ENCODE measurements around the gene PLXDC2.
"Not testable (repeated sequence)": the region's sequence is repeated elsewhere in the genome, so short reads cannot be mapped to it uniquely, and the experiment has no call there.

PLXDC2 gene

GRCh38 chr10:20045100-20045499, 228.9 kb downstream of the PLXDC2 start:
- DNase-seq (ENCODE audit: low spot score) = not testable (repeated sequence)

- DNase-seq (ENCODE audit: low spot score) = no peak
Observed at GRCh38 chr10:20048161-20048560, 231.9 kb downstream of the PLXDC2 start.

GRCh38 chr10:20058135-20058534, 241.9 kb downstream of the PLXDC2 start:
- no peak for DNase-seq (ENCODE audit: low spot score)

GRCh38 chr10:20059084-20059835, 243.0 kb downstream of the PLXDC2 start:
- DNase-seq (ENCODE audit: low spot score) = no peak

DNA sequence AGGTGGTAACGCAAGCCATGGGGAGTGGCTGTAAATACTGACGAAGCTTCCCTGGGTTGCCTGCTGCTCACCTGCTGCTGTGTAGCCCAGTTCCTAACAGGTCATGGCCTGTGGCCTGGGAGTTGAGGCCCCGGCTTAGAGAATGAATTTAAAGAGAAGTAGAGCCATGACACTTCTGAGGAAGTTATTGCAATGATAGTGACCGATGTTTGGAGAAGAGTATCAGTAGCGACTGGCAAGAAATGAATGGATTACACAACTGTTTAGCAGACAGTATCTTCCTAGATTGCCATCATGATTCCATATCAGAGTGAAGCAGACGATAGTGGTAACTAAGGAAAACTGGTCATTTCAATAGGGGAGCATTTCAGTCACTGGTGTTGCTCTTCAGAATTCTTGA, 249.6 kb downstream of the PLXDC2 start:
- DNase-seq (ENCODE audit: low spot score) = no peak

DNA sequence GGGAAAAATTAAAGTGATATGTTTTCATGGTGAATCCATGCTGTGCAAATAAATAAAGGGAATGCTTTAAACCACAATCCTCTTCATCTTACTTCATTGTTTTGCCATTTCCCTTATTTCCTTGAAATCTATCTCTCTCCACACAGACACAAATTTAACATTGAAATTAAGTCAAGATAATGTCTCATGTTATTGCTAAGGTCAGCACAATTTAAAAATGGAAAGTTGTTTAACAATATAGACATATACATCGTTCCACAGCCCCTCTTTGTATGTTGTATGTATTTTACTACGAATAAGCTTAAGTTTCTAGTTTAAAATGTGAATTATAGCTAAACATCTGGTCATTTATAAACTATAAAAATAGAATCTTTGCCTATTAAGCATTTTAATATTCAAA, 256.9 kb downstream of the PLXDC2 start:
- no peak for DNase-seq (ENCODE audit: low spot score)

DNA sequence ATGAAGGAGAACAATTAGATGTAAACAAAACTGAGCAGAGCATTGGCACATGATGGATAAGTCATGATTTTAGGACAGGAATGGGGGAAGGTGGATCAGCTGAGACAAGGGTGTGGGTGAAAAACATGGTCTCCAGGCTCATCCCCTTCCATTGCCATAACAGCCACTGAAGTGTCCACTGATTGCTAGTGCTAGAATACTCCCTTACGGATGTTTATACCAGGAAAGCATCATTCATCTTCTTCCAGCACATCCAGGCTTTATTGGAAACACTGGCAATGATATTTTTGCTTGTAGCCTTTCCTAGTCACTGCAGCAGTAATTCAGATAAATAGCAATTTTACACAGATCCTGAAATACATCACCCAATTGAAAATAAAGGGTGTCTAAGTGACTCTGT, 259.5 kb downstream of the PLXDC2 start:
- DNase-seq (ENCODE audit: low spot score) = no peak

DNA sequence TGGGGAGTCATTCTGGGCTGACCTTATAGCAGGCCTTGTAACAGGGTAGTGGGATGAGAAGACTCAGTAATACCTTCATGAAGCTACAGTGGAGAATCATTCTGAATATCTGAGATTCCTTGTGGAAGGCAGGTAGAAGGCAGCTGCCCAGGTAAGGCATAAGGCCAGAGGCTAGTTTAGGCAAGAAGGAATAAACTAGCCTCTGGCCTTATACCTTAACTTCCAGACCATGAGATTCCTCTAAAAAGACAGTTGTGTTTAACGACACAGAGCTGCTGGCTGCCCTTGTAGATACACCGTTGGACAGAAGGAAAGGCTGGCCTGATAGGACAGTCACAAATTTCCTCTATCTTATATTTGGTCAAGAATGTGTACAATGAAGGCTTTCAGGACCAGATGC, 268.2 kb downstream of the PLXDC2 start:
- DNase-seq (ENCODE audit: low spot score) = no peak

- no peak for DNase-seq (ENCODE audit: low spot score)
Observed at GRCh38 chr10:20085115-20085514, 268.9 kb downstream of the PLXDC2 start.

DNA sequence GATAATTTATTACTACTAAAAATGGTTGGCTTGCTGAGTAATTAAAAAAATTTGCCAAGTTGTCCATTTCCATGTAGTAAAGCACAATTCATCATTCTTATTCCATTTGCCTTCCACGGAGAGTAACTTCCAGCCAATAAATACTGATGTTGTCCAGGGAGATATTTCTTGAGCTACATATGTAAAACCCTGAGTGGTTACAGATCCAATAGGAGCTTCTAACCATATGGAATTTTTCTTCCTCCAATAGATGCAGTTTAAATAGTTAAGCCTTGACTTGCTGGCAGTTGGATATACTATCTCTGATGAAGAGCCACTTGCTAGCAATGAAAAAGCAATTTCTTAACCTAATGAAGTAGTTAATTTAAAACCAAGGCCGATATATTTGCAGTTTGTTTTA, 271.1 kb downstream of the PLXDC2 start:
- DNase-seq (ENCODE audit: low spot score) = no peak

DNA sequence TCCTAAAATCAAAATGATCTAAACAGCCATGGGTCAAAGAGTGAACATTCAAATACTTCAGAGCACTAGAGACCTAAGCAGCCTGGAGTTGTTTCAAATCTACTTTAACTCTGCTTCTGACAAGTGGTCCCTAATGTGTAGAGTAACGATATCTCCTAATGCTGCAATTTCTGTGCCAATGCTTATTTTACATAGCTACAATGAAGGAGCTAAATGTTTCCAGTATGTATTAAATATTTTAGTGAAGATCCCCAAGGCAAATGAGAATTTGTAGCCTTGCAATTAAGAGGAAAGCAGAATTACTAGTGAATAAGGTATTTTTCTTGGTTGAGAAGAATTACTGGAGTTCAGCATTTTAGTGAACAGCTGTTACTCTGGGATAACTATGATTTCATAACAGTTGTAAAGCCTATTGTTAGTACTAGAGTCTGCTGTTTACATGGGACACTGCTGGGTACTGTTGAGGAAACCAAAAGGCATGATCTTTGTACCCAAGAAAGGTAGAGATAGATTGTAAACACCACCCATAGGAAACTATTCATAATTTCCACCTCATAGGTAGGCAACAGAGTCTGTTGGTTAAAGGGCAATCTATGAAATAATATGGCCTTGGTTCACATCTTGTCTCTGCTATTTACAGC, 271.9 kb downstream of the PLXDC2 start:
- DNase-seq (ENCODE audit: low spot score) = no peak

- no peak for DNase-seq (ENCODE audit: low spot score)
Observed at GRCh38 chr10:20089879-20090278, 273.6 kb downstream of the PLXDC2 start.

GRCh38 chr10:20090831-20091230, 274.6 kb downstream of the PLXDC2 start:
- no peak for DNase-seq (ENCODE audit: low spot score)

GRCh38 chr10:20091698-20092097, 275.5 kb downstream of the PLXDC2 start:
- no peak for DNase-seq (ENCODE audit: low spot score)

DNA sequence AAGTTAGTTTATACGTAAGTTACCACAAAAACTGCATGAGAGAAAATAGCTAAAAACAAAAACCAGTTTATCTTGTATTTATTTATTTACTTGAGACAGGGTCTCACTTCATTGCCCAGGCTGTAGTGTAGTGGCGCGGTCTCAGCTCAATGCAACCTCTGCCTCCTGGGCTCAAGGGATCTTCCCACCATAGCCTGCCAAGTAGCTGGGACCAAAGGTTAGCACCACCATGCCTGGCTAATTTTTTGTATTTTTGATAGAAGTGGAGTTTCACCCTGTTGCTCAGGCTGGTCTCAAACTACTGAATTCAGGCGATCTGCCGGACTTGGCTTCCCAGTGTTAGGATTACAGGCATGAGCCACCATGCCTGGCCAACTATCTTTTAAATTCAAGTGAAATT, 277.4 kb downstream of the PLXDC2 start:
- DNase-seq (ENCODE audit: low spot score) = no peak

DNA sequence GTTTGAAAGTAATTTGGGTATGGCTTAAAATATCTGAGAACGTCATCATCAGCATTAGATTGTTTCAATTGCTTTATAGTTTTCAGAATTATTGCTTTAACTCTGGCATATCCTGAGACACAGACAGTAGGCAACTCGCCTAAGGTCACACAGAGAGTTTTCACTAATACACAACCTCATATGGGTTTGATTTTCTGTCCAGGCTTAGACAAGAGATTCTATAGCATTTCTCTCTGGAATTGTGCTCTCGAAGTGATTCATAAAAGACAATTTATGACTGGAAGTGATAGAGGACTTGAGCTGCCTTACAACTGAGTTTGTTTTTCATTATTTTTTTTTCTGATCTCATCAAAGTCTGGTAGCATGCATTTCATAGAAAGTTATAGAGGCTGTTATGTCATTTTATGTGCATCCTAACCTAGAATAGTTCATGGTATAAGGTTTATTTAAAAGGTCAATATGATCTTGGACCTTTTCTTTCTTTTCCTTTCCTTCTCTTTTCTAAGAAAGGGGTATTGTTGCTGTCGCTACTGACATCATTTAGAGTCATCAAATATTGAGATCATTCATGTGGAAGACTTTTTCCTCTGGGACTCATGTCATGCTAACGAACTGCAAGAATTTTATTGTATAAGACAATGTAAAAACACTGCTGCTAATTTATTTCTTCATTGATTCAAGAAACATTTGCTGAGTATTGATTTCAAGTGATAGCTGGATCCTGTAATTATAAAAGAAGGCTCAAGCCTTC, 278.2 kb downstream of the PLXDC2 start:
- no peak for DNase-seq (ENCODE audit: low spot score)

DNA sequence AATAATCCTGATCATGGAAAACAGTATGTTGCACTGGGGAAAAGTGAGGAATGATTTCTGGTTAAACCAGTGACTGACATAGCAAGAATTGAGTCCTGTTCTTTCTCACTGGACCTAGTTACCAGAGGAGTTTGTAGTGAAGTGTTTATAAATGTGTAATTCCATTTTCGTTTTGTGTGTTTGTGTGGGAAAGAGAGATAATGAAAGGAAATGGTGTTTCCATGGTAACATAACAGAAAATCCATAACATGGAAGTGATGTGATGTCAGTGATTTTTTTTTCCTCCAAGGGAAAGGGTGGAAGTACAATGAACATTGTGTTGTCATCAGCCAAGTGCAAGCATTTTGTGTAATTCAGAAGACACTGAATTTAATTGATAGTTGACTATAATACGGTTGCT, 283.9 kb downstream of the PLXDC2 start:
- no peak for DNase-seq (ENCODE audit: low spot score)

GRCh38 chr10:20105236-20105635, 289.0 kb downstream of the PLXDC2 start:
- no peak for DNase-seq (ENCODE audit: low spot score)

- DNase-seq (ENCODE audit: low spot score) = no peak
Observed at GRCh38 chr10:20105931-20106330, 289.7 kb downstream of the PLXDC2 start.

GRCh38 chr10:20108021-20108420, 291.8 kb downstream of the PLXDC2 start:
- no peak for DNase-seq (ENCODE audit: low spot score)

- DNase-seq (ENCODE audit: low spot score) = no peak
Observed at GRCh38 chr10:20109613-20110012, 293.4 kb downstream of the PLXDC2 start.

DNA sequence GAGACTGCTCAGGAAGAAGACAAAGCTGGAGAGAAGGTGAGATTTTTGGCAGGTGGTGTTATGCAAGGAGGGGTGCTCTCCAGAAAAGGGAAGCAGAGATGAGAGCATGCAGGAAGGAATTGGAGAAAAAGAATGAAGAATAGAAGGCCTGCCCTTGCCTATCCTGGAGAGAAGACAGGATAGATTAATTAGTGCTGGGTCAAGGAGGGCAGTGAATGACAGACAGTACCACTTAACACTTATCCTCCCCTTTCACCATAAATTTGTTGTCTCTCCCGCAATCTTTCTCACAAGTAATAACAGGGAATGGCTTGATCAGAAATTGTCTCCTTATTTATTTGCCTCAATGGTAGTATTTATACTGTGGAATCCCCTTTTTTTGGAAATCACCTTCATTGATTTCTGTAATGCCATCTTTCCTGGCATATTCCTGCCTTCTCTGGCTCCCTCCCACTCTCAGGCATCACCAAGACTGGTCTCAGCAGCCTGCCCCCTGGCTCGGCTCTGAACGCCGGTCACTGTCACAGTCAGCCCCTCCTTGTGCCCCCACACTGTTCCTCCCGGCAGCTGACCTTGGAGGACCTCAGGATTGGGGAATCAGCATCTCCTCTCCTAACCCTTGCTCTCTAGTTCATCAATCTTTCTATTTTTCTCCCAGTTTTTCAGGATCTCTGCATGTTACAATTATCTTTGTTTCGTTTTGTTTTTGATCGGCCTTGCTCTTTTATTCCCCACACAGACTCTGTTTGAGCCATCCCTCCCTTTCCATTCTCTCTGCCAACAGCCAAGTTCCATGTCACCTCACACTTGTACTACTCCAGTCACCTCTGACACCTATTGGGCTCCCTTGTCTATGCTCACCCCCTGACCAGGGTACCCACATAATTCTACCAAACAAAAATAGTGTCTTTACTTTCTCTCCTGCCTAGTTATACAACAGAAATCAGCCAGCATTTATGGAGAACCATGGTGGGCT, 294.2 kb downstream of the PLXDC2 start:
- no peak for DNase-seq (ENCODE audit: low spot score)

All from CD4-positive, alpha-beta T cell treated with Interleukin-6 at 100 ng/mL for 8 hours (primary cell).